OCI-LY3 (cell line): ENCODE measurements around the gene PSMG2.

Experiments used
- EZH2phosphoT487 ChIP-seq: fragments of 200-600 bp; shearing (Covaris generic); IDR thresholded peaks from 2 replicates; pipeline ENCODE4 v1.6.1; 2018; ENCODE audit warnings: antibody characterized with exemption, mixed run types, low read depth
- TF ChIP-seq, protein P1 (sequence below): fragments of 200-600, 300-600 bp; sonication (generic); IDR thresholded peaks from 2 replicates; pipeline ENCODE4 v1.5.1; 2014; ENCODE audit warnings: antibody characterized with exemption, low read length, low read depth

DNA sequence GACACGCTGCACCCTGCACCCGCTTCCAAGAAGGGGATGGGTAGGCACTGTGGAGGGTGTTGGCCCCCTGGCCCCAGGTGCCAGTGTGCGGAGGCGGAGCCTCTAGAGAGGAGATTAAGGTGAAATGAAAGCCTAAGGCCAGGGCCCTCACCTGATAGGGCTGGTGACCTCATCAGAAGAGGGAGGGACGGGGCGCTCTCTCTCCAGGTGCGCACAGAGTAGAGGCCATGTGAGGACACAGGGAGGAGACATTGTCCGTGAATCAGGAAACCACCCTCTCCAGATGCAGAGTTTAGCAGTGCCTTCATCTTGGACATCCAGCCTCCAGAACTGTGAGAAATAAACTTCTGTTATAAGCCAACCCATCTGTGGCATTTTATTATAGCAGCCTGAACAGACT, 62.3 kb downstream of the PSMG2 start:
- TF ChIP-seq, protein P1, sequence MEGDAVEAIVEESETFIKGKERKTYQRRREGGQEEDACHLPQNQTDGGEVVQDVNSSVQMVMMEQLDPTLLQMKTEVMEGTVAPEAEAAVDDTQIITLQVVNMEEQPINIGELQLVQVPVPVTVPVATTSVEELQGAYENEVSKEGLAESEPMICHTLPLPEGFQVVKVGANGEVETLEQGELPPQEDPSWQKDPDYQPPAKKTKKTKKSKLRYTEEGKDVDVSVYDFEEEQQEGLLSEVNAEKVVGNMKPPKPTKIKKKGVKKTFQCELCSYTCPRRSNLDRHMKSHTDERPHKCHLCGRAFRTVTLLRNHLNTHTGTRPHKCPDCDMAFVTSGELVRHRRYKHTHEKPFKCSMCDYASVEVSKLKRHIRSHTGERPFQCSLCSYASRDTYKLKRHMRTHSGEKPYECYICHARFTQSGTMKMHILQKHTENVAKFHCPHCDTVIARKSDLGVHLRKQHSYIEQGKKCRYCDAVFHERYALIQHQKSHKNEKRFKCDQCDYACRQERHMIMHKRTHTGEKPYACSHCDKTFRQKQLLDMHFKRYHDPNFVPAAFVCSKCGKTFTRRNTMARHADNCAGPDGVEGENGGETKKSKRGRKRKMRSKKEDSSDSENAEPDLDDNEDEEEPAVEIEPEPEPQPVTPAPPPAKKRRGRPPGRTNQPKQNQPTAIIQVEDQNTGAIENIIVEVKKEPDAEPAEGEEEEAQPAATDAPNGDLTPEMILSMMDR = no peak
- TF ChIP-seq EZH2phosphoT487 = no peak
